ENCODE measurements around the gene KIF5B.

The KIF5B gene

DNA sequence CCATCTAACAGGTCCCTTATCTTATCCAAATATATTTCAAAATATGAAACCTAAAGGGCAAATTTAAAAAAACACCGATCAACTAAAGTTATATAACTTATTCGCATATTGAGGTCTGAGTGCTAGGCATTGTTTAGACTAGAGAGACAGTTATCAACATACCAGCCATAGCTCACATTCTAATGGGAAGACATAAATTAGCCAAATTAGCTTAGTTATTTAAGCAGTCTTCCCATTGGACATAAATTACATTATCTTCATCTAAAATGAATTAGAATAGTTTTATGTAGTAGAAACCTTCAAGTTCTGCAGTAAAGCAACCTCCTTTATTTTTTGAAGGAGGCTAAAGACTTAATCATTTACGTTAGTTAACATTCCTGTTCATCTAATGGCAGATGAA, 17.4 kb downstream of the KIF5B start:
- no peak for DNase-seq (ENCODE audit: low read depth, low spot score)
- H3K27ac ChIP-seq = no peak overlapping the region
- H3K9me3 ChIP-seq (ENCODE audit: low read depth, low read length) = no peaks in the 10 kb centered on the region
- no peak for TF ChIP-seq FOXP2 (optimal IDR thresholded peaks at IDR 0.05; ENCODE audit: control extremely low read depth, extremely low read length, insufficient read depth)
- TF ChIP-seq EZH2 (IDR thresholded peaks at IDR 0.05) = no peak
- TF ChIP-seq POLR2AphosphoS5 (IDR thresholded peaks at IDR 0.05; ENCODE audit: borderline replicate concordance, low read depth, low read length) = no peak
- peaks cover 53% of the 10 kb centered on the region for H3K36me3 ChIP-seq (ENCODE audit: insufficient read depth, low read length)
- H3K4me3 ChIP-seq = no peak overlapping the region
- H3K9ac ChIP-seq (ENCODE audit: insufficient read length) = no peak overlapping the region

GRCh38 chr10:32036922-32037321, 19.3 kb downstream of the KIF5B start:
- H3K9ac ChIP-seq (ENCODE audit: insufficient read length) = no peak overlapping the region
- DNase-seq (ENCODE audit: low read depth, low spot score) = no peak
- H3K36me3 ChIP-seq (ENCODE audit: insufficient read depth, low read length) = peaks cover 68% of the 10 kb centered on the region
- no peaks in the 10 kb centered on the region for H3K9me3 ChIP-seq (ENCODE audit: low read depth, low read length)
- H3K4me3 ChIP-seq = no peak overlapping the region
- TF ChIP-seq FOXP2 (optimal IDR thresholded peaks at IDR 0.05; ENCODE audit: control extremely low read depth, extremely low read length, insufficient read depth) = no peak
- TF ChIP-seq EZH2 (IDR thresholded peaks at IDR 0.05) = no peak
- no peak overlapping the region for H3K27ac ChIP-seq

- Histone ChIP-seq H3K4me3 (no peak overlapping the region), H3K36me3 (ENCODE audit: insufficient read depth, low read length) (peaks cover 76% of the 10 kb centered on the region), H3K9ac (ENCODE audit: insufficient read length) (no peak overlapping the region), H3K27ac (no peak overlapping the region), H3K9me3 (ENCODE audit: low read depth, low read length) (no peaks in the 10 kb centered on the region)
- DNase-seq (ENCODE audit: low read depth, low spot score) = no peak
- TF ChIP-seq POLR2AphosphoS5 (IDR thresholded peaks at IDR 0.05; ENCODE audit: borderline replicate concordance, low read depth, low read length) (no peak), FOXP2 (optimal IDR thresholded peaks at IDR 0.05; ENCODE audit: control extremely low read depth, extremely low read length, insufficient read depth) (no peak), EZH2 (IDR thresholded peaks at IDR 0.05) (no peak)
These were observed 21.2 kb downstream of the KIF5B start for GRCh38 chr10:32035038-32035437.

GRCh38 chr10:32033171-32033570, 23.1 kb downstream of the KIF5B start:
- H3K9ac ChIP-seq (ENCODE audit: insufficient read length) = no peak overlapping the region
- TF ChIP-seq EZH2 (IDR thresholded peaks at IDR 0.05) (no peak), POLR2AphosphoS5 (IDR thresholded peaks at IDR 0.05; ENCODE audit: borderline replicate concordance, low read depth, low read length) (no peak), FOXP2 (optimal IDR thresholded peaks at IDR 0.05; ENCODE audit: control extremely low read depth, extremely low read length, insufficient read depth) (no peak)
- H3K4me3 ChIP-seq = no peak overlapping the region
- DNase-seq (ENCODE audit: low read depth, low spot score) = no peak
- H3K9me3 ChIP-seq (ENCODE audit: low read depth, low read length) = no peaks in the 10 kb centered on the region
- peaks cover 81% of the 10 kb centered on the region for H3K36me3 ChIP-seq (ENCODE audit: insufficient read depth, low read length)
- H3K27ac ChIP-seq = no peak overlapping the region

- Histone ChIP-seq H3K4me3 (no peak overlapping the region), H3K27ac (no peak overlapping the region), H3K9ac (ENCODE audit: insufficient read length) (no peak overlapping the region), H3K9me3 (ENCODE audit: low read depth, low read length) (no peaks in the 10 kb centered on the region), H3K36me3 (ENCODE audit: insufficient read depth, low read length) (peaks cover 83% of the 10 kb centered on the region)
- TF ChIP-seq FOXP2 (optimal IDR thresholded peaks at IDR 0.05; ENCODE audit: control extremely low read depth, extremely low read length, insufficient read depth) = no peak
- no peak for TF ChIP-seq POLR2AphosphoS5 (IDR thresholded peaks at IDR 0.05; ENCODE audit: borderline replicate concordance, low read depth, low read length)
- TF ChIP-seq EZH2 (IDR thresholded peaks at IDR 0.05) = no peak
- DNase-seq (ENCODE audit: low read depth, low spot score) = no peak
These were observed 24.3 kb downstream of the KIF5B start for GRCh38 chr10:32031920-32032319.

- DNase-seq (ENCODE audit: low read depth, low spot score) = no peak
- H3K27ac ChIP-seq = no peak overlapping the region
- peaks cover 79% of the 10 kb centered on the region for H3K36me3 ChIP-seq (ENCODE audit: insufficient read depth, low read length)
- no peak for TF ChIP-seq FOXP2 (optimal IDR thresholded peaks at IDR 0.05; ENCODE audit: control extremely low read depth, extremely low read length, insufficient read depth)
- TF ChIP-seq EZH2 (IDR thresholded peaks at IDR 0.05) = no peak
- TF ChIP-seq POLR2AphosphoS5 (IDR thresholded peaks at IDR 0.05; ENCODE audit: borderline replicate concordance, low read depth, low read length) = no peak
- no peaks in the 10 kb centered on the region for H3K9me3 ChIP-seq (ENCODE audit: low read depth, low read length)
- H3K9ac ChIP-seq (ENCODE audit: insufficient read length) = no peak overlapping the region
- H3K4me3 ChIP-seq = no peak overlapping the region
These were observed 24.8 kb downstream of the KIF5B start for GRCh38 chr10:32031424-32031823.

DNA sequence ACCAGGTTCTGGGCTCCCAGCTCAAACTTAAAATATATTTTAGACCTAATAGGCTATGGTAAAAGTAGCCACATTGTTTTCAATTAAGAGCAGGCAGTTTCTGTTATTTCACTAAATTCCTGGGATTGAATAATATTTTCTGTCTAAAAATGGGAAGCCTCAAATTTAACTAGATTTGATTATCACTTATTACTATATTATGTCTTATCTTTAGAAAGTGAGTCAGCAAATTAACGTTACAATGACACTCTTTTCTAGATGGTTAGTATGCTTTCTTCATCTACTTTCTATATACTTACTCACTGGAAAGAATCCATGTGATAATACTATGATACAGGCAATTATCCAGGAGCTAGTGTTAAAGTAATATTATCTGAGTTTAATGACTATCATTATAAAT, 27.5 kb downstream of the KIF5B start:
- H3K9me3 ChIP-seq (ENCODE audit: low read depth, low read length) = no peaks in the 10 kb centered on the region
- no peak for TF ChIP-seq EZH2 (IDR thresholded peaks at IDR 0.05)
- no peak for TF ChIP-seq FOXP2 (optimal IDR thresholded peaks at IDR 0.05; ENCODE audit: control extremely low read depth, extremely low read length, insufficient read depth)
- TF ChIP-seq POLR2AphosphoS5 (IDR thresholded peaks at IDR 0.05; ENCODE audit: borderline replicate concordance, low read depth, low read length) = no peak
- H3K27ac ChIP-seq = no peak overlapping the region
- H3K9ac ChIP-seq (ENCODE audit: insufficient read length) = no peak overlapping the region
- no peak overlapping the region for H3K4me3 ChIP-seq
- peaks cover 58% of the 10 kb centered on the region for H3K36me3 ChIP-seq (ENCODE audit: insufficient read depth, low read length)
- no peak for DNase-seq (ENCODE audit: low read depth, low spot score)

- no peak overlapping the region for H3K27ac ChIP-seq
- no peak for DNase-seq (ENCODE audit: low read depth, low spot score)
- no peak overlapping the region for H3K4me3 ChIP-seq
- no peak overlapping the region for H3K9ac ChIP-seq (ENCODE audit: insufficient read length)
- peaks cover 61% of the 10 kb centered on the region for H3K36me3 ChIP-seq (ENCODE audit: insufficient read depth, low read length)
- no peaks in the 10 kb centered on the region for H3K9me3 ChIP-seq (ENCODE audit: low read depth, low read length)
- no peak for TF ChIP-seq EZH2 (IDR thresholded peaks at IDR 0.05)
- TF ChIP-seq FOXP2 (optimal IDR thresholded peaks at IDR 0.05; ENCODE audit: control extremely low read depth, extremely low read length, insufficient read depth) = no peak
- TF ChIP-seq POLR2AphosphoS5 (IDR thresholded peaks at IDR 0.05; ENCODE audit: borderline replicate concordance, low read depth, low read length) = no peak
These were observed 33.0 kb downstream of the KIF5B start for GRCh38 chr10:32023264-32023663.

GRCh38 chr10:32017044-32017443, 39.2 kb downstream of the KIF5B start:
- peaks cover 69% of the 10 kb centered on the region for H3K36me3 ChIP-seq (ENCODE audit: insufficient read depth, low read length)
- H3K4me3 ChIP-seq = no peak overlapping the region
- H3K27ac ChIP-seq = no peak overlapping the region
- no peak for TF ChIP-seq FOXP2 (optimal IDR thresholded peaks at IDR 0.05; ENCODE audit: control extremely low read depth, extremely low read length, insufficient read depth)
- TF ChIP-seq POLR2AphosphoS5 (IDR thresholded peaks at IDR 0.05; ENCODE audit: borderline replicate concordance, low read depth, low read length) = no peak
- TF ChIP-seq EZH2 (IDR thresholded peaks at IDR 0.05) = no peak
- no peaks in the 10 kb centered on the region for H3K9me3 ChIP-seq (ENCODE audit: low read depth, low read length)
- no peak overlapping the region for H3K9ac ChIP-seq (ENCODE audit: insufficient read length)
- DNase-seq (ENCODE audit: low read depth, low spot score) = no peak
